NK-92 treated with Interleukin-12 subunit alpha and Interleukin-12 subunit beta, amount 100 ng/mL, for 24 hours (cell line): ENCODE results near the gene SIGLEC5.
A peak's percentile ranks its signal among the peaks of the same experiment; 100 is the strongest.

ENCODE experiments used
- DNase-seq: peaks from one replicate; lab custom pipeline; 2025; lab: John Stamatoyannopoulos, UW

Gene SIGLEC5

DNA sequence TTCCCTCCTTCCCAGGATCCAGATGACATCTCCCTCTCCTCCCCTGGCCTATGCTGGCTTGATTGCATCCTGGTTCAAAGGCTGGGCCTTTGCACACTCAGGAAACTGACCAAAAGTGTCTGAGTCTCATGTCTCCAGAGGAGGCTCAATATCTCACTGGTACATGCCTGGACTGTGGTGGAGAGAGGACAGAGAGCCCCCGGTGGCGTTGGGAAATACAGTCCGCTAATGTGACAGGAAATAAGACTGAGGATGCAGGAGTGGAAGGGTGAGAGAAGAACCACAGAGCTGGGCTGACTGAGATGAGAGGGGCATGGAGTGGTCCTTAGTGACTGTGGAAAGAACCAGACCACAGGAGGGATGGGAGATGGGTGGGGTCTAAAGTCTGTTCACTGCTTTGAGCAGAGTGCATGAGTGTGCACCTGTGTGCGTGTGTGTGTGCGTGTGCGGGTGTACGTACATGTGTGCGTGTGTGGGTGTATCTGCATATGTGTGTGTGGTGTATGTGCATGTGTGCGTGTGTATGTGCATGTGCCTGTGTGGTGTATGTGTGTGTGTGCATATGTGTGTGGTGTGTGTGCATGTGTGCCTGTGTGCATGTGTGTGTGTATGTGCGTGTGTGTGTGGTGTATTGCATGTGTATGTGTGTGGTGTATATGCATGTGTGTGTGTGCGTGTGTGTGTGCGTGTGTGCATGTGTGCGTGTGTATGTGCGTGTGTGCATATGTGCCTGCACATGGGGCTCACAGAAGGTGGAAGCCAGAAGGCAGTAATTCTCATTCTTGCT is 1.9 kb downstream of the SIGLEC5 start:
- DNase-seq, result no peak

DNA sequence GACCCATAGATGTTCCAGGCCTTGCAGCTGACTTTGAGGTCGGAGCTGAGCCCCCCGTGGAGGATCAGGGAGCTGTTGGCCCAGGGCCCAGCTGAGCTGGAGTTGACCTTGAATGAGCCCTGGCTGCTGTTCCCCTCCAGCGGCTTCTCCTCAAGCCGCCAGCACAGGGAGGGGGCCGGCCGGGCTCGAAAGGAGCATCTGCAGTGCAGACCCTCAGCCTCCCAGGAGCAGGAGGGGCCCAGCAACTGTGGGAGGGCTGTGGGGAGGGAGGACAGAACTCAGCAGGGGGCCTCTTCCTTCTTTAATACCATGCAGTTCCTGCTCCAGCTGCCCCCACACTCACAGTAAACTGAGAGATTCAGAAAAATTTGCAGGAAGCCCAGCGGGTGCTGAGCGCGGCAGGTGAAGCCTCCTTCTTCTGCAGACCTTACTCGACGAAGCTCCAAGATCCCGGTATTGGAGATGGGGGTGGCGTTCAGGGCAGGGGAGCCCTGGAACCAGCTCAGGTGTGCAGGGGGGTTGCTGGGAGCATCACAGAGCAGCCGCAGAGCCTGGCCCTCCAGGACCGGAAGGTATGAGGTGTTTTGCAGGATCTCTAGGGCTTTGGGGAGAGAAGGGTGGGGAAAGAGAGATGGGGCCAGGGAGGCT is 2.6 kb downstream of the SIGLEC5 start:
- DNase-seq, result no peak

DNA sequence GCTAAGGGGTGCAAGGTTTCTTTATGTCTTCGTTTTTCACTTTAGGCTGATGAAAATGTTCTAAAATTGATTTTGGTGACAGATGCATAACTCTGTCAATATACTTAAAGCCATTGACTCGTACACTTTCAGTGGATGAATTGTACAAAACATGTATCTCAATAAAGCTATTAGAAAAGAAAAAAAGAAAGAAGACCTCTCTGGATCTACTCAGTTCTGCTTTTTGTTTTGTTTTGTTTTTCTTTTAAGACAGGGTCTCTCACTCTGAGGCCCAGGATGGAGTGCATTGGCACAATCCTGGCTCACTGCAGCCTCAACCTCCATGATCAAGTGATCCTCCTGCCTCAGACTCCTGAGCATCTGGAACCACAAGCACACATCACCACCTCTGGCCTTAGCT is 3.5 kb downstream of the SIGLEC5 start:
- DNase-seq, result no peak

DNA sequence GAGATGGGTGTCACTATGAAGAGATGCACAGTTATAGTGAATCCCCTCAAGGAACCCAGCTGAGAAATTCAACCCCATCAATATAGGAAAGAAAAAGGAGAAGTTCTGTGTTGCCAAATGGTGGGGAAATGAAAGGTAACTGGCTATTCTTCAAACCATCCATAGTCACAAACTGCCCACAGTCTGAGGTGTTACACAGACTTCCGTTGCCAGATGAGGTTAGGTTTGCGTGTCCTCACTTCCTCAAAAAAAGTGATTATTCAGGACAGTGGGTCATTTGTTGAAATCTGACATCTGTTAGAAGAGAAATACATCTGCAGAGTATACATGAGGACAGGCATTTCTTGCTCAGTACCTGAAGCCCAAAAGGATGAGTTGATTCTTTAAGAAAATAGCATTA is 9.0 kb downstream of the SIGLEC5 start:
- no peak for DNase-seq

DNA sequence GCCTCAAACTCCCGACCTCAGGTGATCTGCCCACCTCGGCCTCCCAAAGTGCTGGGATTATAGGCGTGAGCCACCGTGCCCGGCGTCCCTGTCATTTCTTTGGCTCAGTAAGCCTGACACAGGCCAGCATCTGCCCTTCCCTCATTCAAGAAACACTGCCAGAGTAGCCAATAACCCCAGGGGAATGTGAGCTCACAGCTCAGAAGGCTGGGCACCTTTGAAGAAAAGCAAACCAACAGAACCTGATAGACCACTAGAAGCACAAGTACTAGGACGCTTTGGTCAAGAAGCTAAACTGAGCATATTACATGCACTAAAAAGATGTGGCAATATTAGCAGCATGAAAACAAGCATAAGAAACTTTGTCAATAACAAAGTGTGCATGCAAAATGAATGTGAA is 14.2 kb downstream of the SIGLEC5 start:
- DNase-seq, result no peak

DNA sequence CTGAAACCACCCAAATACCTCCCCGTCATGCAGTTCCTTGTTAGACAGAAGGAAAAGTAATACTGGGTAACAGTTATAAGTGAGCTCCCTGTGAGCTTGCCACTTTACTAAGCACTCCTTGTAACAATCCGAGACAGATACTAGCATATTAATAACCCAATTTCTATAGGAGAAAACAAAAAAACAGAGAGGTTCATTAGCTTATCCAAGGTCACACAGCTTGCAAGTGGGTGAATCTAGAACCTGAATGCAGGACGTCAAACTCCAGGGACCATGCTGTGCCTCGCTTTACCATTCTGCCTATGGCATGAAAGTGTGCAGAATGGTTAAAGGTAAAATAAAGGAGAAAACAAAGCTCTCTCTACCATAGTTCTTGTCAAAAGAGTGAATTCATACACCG is 15.4 kb downstream of the SIGLEC5 start:
- DNase-seq, result no peak

DNA sequence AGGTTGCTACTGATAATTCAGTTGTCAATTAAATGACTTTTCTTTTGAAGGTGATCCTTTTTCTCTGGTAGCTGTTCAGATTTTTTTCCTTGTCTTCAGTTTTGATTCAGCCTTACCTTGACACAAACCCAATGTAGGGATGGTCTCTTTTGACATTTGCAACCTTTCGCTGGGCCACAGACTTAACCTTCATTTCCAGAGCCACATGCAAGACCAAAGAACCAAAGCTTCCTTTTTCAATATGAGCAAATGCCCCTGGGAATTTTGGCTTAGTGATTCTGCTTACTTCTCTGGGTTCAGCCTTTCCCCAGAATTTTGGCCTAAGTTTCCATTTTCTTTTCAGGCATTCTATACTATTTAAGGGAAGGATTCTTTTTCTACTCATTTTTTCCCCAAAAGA is 19.6 kb downstream of the SIGLEC5 start:
- DNase-seq, result no peak

DNA sequence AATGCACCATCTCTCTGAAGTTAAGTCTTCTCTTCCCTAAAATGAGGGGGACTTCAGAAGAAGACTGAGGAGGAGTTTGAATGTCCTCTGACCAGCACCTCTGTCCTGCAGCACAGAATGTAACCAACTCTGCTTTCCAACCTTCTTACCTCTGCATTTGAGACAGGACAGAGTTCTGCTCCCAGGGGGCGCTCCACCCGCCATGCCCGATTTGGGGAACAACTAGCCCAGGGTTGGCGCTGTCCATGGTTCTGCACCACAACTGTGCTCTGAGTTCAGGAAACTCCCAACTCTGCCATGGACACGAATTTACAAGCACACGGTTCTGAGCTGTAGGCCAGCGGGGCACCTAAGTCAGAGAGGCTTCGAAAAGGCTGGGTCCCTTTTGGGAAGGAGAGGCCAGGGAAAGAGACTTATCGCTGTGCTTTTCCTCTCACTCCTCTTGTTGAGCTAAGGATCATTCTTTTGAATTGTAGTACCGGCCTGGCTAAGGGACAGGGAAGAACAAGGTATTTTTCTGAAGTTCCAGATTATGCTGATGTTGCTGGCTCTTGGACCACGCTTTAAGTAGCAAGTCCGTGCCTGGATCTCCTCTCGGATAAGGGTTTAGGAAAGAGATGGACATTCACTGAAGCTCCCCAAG is 22.2 kb downstream of the SIGLEC5 start:
- peak; percentile 58 for DNase-seq

DNA sequence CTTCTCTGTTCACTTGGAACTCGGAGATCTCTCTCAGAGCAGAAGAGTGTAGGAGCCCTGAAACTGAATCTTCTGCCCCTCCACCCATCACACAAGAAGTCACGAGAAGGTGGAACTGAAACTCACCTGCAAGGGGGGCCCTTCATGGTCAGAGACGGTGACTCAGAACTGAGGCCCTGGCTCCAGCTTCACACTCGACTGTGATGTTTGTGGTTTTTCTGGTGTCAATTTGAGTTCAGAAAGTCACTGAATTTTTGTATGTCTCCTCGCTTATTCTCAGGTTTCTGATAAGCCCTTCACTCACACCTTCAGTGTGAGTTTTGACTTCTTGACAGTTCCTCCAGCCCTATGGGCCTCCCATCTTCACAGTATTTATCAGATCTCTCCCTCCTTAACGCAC is 23.1 kb downstream of the SIGLEC5 start:
- peak; percentile 76 for DNase-seq

DNA sequence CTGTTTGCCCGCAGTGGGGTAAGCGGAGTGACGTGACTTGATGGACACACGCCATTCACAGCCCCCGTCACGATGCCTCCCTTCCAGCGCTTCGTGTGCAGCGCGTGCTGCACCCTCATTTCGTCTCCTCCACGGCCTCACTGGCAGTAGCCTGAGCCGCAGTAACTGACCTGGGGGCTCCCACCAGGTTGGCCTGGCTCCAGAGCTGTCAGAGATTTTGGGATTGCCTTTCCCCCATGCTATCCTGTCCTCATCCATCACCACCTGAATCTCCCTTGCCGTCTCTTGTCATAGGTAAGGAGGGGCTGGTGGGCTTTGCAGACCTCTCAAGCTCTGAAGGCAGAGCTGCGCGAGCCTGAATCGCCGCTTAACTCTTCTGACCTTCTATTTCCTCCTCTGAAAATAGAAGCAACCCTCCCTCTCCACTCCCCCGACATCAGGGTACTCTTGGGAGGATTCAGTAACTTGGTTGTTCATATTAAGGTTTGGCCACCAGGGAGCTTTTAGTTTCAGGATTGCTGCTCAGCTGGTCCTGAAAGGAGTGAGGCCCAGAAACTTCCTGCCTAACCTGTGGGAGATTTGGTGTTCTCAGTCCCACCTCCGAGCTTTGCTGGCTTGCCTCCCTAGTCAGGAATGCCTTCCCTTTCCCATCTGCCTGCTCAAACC is 27.9 kb downstream of the SIGLEC5 start:
- DNase-seq, result no peak

DNA sequence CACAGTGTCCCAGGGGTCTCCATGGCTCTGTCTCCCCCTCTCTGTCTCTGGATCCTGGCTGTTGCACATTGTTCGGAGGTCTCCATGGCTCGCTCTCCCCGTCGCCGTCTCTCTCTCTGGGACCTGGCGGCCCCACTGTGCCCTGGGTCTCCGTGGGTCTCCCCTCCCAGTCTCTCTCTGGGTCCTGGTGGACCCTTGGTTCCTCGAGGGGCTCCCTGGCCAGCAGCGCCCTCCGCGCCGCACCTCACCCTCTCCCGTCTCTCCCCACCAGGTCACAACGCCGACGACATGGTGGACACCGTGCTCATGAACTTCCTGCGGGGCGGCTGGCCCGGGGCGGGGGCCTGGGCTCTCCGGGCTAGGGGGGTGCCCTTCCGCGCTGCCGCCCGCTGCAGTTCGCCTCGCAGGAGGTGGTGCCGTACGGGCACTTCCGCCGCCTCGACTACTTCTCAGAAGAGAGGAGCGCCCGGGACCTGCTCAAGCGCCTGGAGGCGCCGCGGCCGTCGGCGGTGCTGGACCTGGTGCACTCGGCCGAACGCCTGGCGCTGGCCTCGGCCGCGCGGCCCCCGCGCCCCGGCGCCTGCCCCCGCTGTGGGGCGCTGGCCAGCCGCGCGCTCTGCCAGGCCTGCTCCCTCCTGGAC is 29.1 kb downstream of the SIGLEC5 start:
- DNase-seq, result no peak

DNA sequence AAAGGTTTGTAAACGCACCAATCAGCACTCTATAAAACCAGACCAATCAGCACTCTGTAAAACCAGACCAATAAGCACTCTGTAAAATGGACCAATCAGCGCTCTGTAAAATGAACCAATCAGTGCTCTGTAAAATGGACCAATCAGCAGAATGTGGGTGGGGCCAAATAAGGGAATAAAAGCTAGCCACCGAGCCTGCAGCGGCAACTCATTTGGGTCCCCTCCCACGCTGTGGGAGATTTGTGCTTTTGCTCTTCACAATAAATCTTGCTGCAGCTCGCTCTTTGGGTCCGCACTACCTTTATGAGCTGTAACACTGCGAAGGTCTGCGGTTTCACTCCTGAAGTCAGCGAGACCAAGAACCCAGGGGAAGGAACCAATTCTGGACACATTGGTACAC is 31.1 kb downstream of the SIGLEC5 start:
- no peak for DNase-seq

DNA sequence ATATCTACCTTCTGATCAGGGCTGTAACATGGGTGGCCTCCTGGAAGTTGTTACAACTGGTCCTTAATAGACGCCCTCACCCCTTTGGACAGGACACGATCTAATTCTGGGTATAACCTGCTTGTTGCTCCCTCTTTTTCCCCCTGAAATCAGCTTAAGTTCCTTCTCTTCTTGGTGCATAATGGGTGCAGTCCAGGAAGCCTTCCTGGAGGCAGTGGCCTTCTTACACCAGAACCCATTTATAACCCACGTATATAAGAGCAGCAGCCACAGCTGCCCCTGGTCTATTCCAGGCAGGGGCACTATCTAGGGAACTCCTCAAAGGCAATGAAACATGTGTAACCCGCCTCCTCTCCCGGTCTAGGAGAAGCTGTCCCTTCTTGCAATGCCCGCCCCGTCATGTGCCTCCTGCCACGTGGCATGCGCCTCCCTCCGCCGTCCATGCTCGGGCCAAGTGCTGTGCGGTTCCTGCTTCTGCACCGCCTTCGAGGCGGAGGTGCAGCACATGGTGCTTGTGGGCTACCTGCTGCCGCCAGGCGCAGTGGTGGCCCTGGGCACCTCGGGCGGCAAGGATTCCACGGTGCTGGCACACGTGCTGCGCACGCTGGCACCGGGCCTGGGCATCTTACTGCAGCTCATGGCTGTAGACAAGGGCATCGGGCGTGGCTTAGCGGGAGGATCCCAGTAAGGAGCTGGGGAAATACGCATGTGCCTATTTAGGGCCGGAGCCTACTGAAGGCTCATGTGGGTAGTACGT is 31.9 kb downstream of the SIGLEC5 start:
- DNase-seq, result no peak

DNA sequence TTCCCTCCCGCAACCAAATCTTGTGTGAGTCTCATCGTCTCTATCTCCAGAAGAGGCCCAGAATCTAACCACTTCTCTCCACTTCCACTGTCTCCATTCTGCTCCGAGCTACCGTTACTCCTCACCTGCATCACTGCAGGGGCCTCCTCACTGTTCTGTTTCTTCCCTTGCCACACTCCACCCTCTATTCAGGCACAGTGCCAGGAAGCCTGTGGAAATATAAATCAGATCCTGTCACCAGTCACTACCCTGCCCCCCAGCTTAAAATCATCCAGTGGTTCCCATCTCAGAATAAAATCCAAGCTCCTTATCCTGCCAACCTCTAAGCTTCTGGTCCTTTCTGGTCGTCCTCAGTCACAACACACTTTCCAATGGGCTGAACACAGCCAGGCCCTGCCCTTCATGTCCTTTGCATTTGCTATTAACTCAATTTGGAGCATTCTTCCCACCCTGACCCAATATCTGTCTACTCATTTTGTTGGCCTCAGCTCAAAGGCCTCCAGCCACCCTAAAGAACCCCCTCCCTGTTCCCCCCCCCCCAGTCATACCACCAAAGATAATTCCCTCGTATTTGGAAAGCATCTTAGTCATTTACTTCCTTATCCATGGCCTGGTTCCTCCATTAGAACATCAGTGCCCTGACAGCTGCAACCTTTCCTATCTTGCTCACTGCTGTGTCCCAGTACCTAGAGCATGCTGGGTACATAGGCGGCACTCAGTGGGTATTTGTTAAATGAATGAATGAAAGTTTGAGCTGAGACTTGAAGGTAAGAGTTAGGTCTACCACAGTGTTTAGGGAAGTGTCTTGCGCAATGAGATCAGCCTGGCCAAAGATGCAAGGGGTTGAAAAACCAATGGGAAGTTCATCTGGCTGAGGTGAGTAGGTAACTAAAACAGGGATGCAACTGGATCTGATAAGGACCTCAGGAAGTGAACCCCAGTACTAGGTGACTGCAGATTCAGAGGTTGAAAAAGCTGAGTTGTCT is 34.7 kb downstream of the SIGLEC5 start:
- no peak for DNase-seq

DNA sequence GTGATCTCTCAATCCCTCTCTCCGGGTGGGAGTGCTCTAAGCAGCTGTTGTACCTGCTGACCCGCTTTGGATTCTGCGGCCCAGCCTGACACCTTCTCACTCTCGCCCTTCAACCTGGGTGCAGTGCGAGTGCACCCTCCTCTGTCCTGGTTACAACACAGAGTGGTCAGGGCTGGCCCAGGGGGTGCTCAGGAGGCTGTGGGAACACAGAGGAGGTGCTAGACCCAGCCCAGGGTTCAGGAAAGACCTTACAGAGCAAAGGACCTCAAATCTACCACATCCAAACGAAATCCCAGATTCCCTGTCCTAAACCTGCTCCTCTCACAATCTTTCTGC is 35.5 kb downstream of the SIGLEC5 start:
- DNase-seq, result no peak

DNA sequence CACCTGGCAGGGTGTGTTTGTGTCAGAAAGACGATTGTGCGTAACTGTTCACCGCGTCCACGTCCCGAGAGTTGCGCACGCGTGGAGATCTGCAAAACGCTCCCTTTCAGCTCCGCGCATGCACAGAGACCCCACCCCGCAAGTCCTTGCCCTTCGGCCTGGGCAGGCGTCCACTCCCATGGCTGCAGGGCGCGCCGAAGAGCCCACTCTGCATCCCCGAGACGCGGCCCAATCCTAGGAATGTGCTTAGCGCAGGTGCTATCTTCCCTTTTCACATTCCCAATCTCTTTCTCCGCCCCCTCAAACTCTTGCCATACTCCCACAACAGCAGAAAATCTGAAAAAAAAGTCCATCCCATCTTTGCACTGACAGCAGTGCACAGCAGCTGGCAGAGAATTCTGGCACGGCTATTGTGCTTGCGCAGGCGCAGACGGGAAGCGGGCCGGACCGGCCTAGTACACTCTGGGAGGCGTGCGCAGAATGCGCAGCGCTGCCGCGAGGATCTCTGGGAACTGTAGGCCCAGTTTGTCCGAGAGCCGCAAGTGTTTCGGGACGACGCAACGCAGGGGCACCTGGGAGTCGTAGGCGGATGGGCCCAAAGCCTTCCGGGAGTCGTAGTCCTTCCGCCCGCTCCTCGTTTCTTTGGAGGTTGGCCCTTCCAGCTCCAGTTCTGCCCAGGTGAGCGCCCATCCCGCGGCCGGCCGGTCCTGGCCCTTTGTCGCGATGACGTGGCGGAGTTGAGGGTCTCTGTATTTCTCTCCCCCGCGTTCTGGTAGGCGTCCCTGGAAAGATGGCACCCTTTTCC is 36.0 kb downstream of the SIGLEC5 start:
- peak; percentile 98 for DNase-seq

DNA sequence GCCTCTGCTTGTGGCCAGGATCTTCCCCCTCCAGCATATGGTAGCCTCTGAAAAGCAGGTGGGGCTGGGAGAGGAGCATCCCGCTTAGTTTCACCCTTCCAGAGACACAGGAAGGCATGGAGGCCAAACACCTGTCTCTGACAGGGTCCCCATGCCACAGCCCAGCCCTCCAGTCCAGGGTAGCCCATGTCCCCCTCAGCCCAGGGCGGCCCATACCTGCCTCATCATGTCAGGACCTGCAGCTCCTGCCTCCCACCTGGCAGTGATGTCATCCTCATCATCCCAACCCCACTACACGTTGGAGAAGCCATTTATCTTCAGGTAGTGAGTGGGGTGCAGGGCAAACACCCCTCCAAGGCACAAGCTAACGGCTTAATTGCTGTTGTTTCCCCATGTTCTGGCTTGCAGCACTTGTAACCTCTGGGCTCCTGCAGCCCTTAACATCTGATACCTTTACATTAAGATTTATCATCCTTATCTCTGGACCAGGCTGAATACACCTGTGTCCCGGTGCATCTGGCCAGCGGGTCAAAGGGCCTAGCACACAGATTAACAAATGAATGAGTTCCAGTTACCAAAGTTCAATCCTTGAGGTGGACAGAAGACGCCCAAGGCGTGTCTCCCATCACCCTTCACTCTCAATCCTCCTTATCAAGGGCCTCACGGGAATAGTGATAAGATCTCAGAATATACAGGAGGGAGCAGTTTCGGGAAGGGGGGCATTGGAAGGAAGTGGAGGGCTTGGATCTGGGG is 36.9 kb downstream of the SIGLEC5 start:
- no peak for DNase-seq

DNA sequence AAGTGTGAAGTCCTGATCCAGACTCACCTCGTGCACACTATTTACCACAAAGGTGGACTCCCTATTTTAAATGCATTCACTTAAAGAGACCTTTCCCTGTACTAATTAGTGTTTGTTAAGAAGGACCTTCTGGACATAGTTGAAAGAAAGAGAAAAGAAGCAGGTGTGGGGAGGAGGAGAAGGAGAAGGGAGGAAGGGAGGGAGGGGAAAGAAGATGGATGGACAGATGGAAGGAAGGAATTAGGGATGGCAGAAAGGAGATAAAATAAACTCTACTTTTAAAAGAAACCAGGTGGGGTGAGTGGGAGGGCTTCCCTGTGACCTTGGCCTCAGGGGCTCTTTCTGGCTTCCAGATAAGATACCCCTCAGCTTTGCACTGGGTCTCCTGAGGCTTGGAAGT is 37.7 kb downstream of the SIGLEC5 start:
- DNase-seq, result no peak

DNA sequence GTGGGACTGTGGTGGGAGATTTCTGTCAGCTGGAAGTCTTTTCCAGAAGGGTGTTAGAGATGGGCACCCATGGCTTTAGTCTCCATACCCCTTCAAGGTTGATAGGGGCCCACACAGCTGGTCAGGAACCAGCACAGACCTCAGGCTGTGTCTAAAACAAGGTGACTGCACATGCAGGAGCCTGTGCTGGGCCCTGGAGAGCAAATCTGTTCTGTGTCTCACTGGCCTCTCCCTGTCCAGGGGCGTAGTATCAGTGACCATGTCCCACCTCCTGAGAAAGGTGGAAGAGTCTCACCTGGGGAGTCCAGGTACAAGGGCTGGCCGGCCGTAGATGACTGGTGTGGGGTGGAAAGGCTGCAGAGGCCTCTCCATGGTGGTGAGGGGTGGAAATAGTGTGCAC is 39.8 kb downstream of the SIGLEC5 start:
- DNase-seq, result no peak
